HepG2 (cell line): ENCODE measurements around the gene EWSR1. TPM values are rescaled to one million over a fixed set of nuclear protein-coding genes. Genes with fewer than 3 reads are reported as not detected.
A peak's percentile ranks its signal among the peaks of the same experiment; 100 is the strongest.

Experiments
- ELF4 ChIP-seq: sonication (generic); formaldehyde crosslinking; IDR thresholded peaks from 2 replicates; pipeline ENCODE4 v1.5.0; 2020; ENCODE audit warnings: missing genetic modification reagents, mild to moderate bottlenecking, moderate library complexity, borderline replicate concordance
- FOXO4 ChIP-seq: sonication (generic); formaldehyde crosslinking; conservative IDR thresholded peaks from 2 replicates; pipeline ENCODE4 v1.8.1; 2023; ENCODE audit warnings: missing genetic modification reagents
- GATAD2A ChIP-seq: IDR thresholded peaks from 2 replicates; pipeline ENCODE4 v1.6.1; 2016
- HDAC2 ChIP-seq: sonication (generic); formaldehyde crosslinking; IDR thresholded peaks from 2 replicates; pipeline ENCODE4 v1.4.0; 2020; ENCODE audit warnings: missing genetic modification reagents
- HIC2 ChIP-seq: sonication (generic); formaldehyde crosslinking; IDR thresholded peaks from 2 replicates; pipeline ENCODE4 v1.9.0; 2022; ENCODE audit warnings: low read depth, missing genetic modification reagents
- HNRNPL ChIP-seq: fragments of 200-400 bp; formaldehyde crosslinking; IDR thresholded peaks from 2 replicates; pipeline ENCODE4 v1.6.1; 2017; ENCODE audit warnings: mild to moderate bottlenecking, low read depth, low read length
- MNT ChIP-seq: fragments of 450-650 bp; IDR thresholded peaks from 2 replicates; pipeline ENCODE4 v1.6.1; 2016
- NFKB2 ChIP-seq: sonication (generic); formaldehyde crosslinking; IDR thresholded peaks from 2 replicates; pipeline ENCODE4 v1.4.0; 2020; ENCODE audit warnings: missing genetic modification reagents, borderline replicate concordance
- NR0B2 ChIP-seq: sonication (generic); formaldehyde crosslinking; IDR thresholded peaks from 2 replicates; pipeline ENCODE4 v1.4.0; 2020; ENCODE audit warnings: mild to moderate bottlenecking, missing genetic modification reagents
- SMC3 ChIP-seq: IDR thresholded peaks from 2 replicates; pipeline ENCODE4 v1.6.1; 2011; ENCODE audit warnings: low read length, improper control_type of control experiment
- ZBTB25 ChIP-seq: IDR thresholded peaks from 2 replicates; pipeline ENCODE4 v1.6.1; 2018; ENCODE audit warnings: missing genetic modification reagents
- ZNF441 ChIP-seq: sonication (generic); formaldehyde crosslinking; IDR thresholded peaks from 2 replicates; pipeline ENCODE4 v1.7.0; 2021; ENCODE audit warnings: missing genetic modification reagents, borderline replicate concordance
- ZNF639 ChIP-seq: conservative IDR thresholded peaks from 2 replicates; pipeline ENCODE4 v1.6.1; 2018; ENCODE audit warnings: missing genetic modification reagents
- ZNF747 ChIP-seq: sonication (generic); formaldehyde crosslinking; IDR thresholded peaks from 2 replicates; pipeline ENCODE4 v1.8.1; 2023; ENCODE audit warnings: missing genetic modification reagents, mild to moderate bottlenecking, borderline replicate concordance
- ZNF850 ChIP-seq: sonication (generic); formaldehyde crosslinking; conservative IDR thresholded peaks from 2 replicates; pipeline ENCODE4 v1.9.0; 2021; ENCODE audit warnings: mild to moderate bottlenecking, missing genetic modification reagents
- polyA plus RNA-seq, 8 experiments: library from polyadenylated mRNA; depleted of rRNA in 3 of 8; stranded (reverse) in 7 of 8; unstranded in 1 of 8; fragments of >200 nt; fragmentation: Illumina TruSeq in 4 of 8; extraction: Trizol in 4 of 8; gene quantifications; 2 replicates each; pipeline versions ENCODE4 v1.2.1 to v1.2.3, GENCODE V29; 2011 to 2016; ENCODE audit warnings: low read depth in 4 of 8, missing spikeins in 1 of 8, mixed read lengths in 1 of 8; ENCODE audit not compliant: insufficient read depth in 1 of 8
- total RNA-seq, 5 experiments: library from RNA; depleted of rRNA; stranded (reverse); fragments of >200 nt; fragmentation: Illumina TruSeq; extraction: Trizol; gene quantifications; 2 replicates each; pipeline ENCODE4 v1.2.3, GENCODE V29; 2016; ENCODE audit warnings: low read depth in 1 of 5

Gene EWSR1
- total and polyA plus RNA-seq, 2 of the 13 experiments (the other 11 are each of a cell fraction or from before 2014, with no cell fraction given): 211 to 326 TPM

GRCh38 chr22:29266564-29267461 lies 1.3 kb upstream of the EWSR1 start (continued):
- TF ChIP-seq NR0B2 (CRISPR knock-in tag) (0 out of 2 replicates have a peak, but pooled peaks have one; percentile 36), HIC2 (CRISPR knock-in tag) (0 out of 2 replicates have a peak, but pooled peaks have one; percentile 23), SMC3 (no peak), NFKB2 (CRISPR knock-in tag) (0 out of 2 replicates have a peak, but pooled peaks have one; percentile 1), ZBTB25 (CRISPR knock-in tag) (0 out of 2 replicates have a peak, but pooled peaks have one; percentile 20), HNRNPL (no peak), ZNF639 (CRISPR knock-in tag) (0 out of 2 replicates have a peak, but pooled peaks have one; percentile 11), ZNF441 (0 out of 2 replicates have a peak, but pooled peaks have one; percentile 27), FOXO4 (CRISPR knock-in tag) (no peak), ZNF850 (CRISPR knock-in tag) (no peak), GATAD2A (CRISPR knock-in tag) (no peak), ELF4 (CRISPR knock-in tag) (0 out of 2 replicates have a peak, but pooled peaks have one; percentile 0), ZNF747 (CRISPR knock-in tag) (0 out of 2 replicates have a peak, but pooled peaks have one; percentile 9), HDAC2 (no peak), MNT (no peak)
